Pulmonary artery endothelial cell (primary cell): ENCODE measurements around the gene FIBP. TPM values are rescaled to one million over a fixed set of nuclear protein-coding genes. Genes with fewer than 3 reads are reported as not detected.
A peak's percentile ranks its signal among the peaks of the same experiment; 100 is the strongest.
"Not testable (repeated sequence)": the region's sequence is repeated elsewhere in the genome, so short reads cannot be mapped to it uniquely, and the experiment has no call there.

ENCODE experiments used
- DNase-seq: peaks from one replicate; pipeline ENCODE4 v3.0.0-alpha.2; 2011; ENCODE audit warnings: low read depth, low spot score
- total RNA-seq: library from RNA; depleted of rRNA; stranded (reverse); fragments of >200 nt; gene quantifications from 2 replicates; pipeline ENCODE4 v1.2.3, GENCODE V29; 2014

Gene FIBP
- total RNA-seq, 1 donor from 2014 or later, result 229 TPM

DNA sequence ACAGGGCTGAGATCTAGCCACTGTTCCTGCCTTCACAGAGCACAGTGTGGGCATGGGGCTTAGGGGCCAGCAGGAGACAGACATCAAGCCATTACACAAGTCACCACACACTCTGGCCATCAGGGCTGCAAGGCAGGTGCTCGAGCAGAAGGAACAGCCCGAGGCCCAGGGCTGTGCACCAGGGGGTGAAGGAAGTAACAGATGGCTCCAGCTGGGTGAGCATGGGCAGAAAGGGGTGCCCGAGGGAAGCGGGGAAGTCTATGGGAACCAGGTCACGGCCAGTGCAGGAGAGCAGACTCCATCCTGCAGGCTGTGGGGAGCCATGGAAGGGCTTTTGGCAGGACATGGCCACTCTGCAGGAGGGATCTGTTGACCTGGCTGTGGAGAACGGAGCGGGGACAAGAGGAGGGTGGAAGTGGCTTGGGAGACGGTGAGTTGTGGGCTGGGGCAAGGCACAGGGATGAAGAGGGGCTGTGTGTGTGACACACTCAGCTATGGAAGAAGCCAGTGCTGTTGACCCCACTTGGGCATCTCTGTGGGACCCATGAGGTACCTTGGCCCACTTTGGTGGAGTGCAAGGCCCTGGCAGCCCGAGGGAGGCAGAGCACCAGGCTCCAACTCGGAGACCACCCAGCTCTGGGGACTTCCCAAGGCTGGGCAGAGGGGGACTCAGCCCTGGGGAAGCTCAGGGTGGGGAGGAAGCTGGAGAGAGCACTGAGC is 27.0 kb upstream of the FIBP start:
- no peak for DNase-seq

DNA sequence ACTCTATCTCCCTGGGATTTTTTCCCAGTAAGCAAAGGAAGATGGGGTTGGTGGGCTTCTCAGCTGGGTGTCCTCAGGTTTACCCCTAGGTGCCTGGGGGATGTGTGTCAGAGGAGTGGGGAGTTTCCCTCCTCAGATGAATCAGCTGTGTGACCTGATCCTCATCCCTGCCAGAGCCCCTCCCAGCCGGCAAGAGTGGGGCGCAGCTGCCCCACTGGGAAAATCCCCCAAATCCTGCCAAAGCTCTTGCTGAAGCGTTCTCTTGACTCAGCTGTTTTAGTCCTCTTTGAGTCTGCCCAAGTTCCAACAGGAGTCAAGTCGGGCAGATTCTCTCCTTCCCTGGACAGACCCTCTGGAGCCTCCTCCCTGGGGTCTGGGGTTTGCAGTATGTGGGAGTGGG is 24.6 kb upstream of the FIBP start:
- no peak for DNase-seq

DNA sequence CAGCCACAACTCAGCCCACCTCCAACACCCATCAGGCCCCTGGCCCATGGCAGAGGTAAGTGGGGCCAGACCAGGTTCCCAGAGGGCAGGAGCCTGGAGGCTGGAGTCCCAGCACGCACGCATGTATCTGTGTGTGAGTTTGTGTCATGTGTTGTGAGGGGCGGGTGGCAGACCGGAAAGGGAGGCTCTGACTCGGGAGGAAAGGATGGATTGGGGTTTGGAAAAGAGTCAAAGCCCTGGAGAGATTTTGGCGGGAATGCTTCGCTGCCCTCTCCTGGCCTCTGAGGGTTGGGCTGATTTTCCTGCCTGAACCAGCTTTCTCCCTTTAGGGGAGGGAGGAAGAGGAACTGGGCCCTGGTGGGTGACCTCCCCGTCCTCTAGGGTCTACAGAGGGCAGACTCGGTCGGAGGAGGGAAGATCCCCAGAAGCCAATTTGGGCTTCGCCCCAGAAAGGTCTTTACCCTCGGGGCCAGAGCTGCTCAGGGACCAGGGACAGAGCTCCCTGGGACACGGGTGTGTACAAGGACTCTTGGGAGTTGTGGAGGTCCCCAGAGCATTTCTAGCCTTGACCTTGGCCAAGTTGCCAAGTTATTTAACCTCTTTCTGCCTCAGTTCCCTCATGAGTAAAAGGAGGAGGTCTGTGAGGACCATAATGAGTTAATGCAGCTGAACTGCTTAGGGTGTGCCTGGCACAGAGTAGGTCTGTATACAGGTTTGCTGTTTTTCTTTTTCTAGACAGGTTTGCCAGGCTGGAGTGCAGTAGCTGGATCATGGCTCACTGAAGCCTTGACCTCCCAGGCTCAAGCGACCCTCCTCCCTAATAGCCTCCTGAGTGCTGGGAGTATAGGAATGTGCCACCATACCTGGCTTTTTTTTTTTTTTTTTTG is 23.7 kb upstream of the FIBP start:
- no peak for DNase-seq

DNA sequence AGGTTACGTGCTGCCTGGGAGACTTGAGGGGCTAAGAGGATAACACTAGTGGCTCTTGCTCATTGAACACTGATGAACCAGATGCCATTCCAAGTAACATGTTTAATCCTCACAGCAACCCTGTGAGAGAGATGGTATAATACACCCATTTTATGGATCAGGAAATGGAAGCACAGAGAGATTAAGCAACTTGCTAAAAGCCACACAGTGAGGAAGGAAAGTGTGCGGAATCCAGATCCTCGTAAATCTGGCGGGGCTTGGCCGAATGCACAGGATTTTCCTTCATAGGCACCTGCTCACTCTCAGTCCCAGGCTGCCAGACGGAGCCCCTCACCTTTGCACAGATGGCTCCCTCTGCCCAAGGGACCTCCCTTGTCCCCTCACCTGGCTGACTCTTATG is 19.6 kb upstream of the FIBP start:
- no peak for DNase-seq

DNA sequence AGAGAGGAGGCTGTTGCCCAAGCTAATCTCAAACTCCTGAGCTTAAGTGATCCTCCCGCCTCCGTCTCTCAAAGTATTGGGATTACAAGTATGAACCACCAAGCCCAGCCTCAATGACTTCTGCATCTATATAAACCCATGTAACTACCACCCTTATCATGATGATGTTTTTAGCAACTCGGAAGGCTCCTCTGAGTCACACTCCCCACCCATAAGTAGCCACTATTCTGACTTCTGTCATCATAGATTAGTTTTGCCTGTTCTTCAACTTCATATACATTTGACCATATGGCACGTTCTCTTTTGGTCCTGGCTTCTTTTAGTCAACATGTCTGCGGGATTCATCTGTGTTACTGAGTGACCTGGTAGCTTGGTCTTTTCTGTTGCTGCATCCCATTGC is 18.3 kb upstream of the FIBP start:
- no peak for DNase-seq

DNA sequence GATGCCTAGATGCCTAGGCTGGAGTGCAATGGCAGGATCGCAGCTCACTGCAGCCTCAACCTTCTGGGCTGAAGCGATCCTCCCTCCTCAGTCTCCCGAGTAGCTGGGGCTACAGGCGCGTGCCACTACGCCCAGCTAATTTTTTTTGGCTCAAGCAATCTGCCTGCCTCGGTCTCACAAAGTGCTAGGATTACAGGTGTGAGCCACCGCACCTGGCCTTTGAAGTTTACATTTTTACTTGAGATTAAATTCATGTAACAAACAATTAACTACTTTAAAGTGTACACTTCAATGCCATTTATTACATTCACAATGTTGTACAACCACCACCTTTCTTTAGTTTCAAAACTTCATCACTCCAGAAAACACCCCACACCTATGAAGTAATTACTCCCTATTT is 15.4 kb upstream of the FIBP start:
- DNase-seq, result no peak

DNA sequence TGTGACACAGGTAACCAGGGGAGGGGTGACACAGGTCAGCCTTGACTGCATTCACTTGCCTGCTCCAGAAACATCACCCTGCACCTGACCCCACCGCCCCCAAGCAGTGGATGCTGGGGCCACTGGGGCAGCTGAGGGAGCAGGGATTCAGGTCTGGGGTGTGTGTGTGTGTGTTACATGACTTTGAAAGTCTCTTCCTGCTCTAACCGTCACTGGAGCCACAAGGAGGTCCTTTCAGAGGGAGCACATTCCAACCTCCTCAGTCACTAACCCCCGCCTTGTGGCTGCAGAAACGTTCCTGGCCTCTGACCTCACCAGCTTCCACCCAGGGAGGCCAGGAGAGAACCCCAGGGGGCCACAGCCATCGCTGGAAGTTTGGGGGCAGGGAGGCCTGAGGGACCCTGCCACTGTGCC is 14.8 kb upstream of the FIBP start:
- DNase-seq, result no peak

DNA sequence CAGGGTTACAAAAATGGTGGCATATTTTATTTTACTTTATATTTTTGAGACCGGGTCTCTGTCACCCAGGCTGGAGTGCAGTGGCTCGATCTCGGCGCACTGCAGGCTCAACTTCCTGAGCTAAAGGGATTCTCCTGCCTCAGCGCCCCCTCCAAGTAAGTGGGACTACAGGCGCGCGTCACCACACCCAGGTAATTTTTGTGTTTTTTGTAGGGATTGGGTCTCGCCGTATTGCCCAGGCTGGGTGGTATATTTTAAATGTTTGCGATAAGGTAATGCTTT is 12.6 kb upstream of the FIBP start:
- no peak for DNase-seq

DNA sequence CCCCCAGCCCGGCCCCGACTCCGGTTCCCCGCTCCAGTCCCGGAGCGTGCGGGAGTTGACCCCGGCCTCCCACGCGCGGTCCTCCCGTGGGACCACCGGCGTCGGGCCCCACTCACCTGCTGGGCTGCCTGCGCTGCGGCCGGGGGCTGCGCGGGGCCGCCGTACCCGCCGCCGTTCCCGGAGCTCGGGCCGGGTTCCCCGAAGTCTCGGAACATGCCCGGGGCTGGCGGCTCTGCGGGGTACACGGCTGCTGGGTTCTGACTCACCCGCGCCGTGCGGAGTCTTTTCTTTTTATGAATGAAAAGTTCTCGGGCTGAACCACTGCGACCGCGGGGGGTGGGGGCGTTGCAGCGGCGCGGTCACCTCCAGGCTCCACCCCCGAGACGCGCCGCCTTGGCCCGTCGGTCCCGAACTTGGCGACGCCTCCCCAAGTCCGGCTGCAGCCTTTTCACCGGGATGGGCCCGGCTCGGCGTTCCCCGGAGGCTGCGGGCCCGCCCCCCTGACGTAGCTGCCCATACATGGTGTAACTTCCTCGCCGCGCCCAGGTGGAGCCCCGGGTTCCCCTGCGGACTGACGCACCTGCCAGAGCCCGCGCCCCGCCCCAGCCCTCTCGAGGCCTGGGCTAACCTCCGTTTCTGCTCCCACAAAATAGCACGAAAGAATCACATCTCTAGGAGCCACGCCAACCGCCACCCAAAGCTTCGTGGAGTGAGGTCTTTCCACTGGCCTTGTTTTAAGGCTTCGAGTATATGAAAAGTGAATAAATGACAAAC is 12.0 kb upstream of the FIBP start, which contains the start of gene FOSL1:
Gene FOSL1 (minus strand): TSS at position 264 of the 774 bp plus-strand sequence. CDS start 49 bp downstream, at position 215.
- DNase-seq, result peak; percentile 84

DNA sequence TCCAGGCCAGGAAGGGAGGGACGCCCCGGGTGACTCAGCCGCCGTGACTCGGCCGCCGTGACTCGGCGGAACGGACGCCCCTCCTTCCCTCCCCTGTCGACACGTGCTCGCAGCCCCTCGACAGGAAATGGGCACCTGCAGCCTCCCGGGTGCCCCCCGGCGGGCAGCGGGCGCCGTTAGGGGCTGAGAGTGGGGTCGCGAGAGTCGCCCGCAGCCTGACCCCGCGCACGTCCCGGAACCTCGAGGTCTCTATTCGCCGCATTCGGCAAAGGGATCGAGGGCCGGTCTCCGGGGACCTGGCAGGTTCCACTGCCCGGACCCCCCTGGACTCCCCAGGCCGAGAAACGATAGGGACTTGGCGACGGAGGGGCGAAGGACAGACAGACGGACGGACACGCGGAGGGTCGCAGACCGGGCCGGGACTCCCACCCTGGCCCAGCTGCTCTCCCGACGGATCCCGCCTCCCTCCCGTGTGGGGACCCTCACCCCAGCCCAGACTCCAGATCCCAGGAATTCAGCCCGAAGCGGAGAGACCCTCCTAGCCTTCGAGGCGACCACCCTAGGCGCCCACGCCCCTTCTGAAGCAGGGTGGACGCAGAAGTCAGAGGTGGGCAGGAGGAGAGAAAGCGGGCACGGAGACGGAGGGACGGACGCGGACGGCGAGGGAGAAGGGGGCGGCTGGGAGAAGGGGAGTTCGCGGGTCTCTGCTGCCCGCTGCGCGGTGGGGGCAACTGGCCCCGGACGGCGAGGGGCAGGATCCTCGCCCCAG is 11.3 kb upstream of the FIBP start:
- no peak for DNase-seq

DNA sequence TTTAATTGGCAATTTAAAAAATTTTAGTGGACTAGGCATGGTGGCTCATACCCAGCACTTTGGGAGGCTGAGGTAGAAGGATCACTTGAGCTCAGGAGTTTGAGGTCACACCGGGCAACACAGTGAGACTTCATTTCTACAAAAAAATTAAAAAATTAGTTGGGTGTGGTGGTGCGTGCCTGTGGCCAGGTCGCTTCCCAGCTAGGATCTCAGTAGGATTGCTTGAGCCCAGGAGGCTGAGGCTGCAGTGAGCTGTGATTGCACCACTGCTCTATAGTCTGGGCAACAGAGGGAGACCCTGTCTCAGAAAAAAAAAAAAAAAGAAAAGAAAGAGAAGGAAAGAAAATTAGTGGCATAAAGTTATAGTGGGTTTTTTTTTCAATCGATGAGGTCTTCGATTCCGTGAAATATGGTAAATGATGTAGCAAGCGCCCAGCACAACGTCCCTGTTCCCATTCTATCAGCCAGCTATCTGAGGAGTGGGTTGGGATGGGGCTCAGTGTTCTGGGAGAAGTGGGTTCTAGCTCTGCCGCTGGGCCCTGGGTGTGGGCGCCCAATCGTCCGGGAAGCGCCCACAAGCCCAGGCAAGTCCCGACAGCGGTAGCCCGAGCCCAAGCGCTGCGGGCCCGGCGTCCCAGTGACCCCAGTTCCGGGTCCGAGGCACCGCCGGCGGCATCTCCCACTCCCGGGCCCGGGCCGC is 10.5 kb upstream of the FIBP start:
- DNase-seq, result no peak

DNA sequence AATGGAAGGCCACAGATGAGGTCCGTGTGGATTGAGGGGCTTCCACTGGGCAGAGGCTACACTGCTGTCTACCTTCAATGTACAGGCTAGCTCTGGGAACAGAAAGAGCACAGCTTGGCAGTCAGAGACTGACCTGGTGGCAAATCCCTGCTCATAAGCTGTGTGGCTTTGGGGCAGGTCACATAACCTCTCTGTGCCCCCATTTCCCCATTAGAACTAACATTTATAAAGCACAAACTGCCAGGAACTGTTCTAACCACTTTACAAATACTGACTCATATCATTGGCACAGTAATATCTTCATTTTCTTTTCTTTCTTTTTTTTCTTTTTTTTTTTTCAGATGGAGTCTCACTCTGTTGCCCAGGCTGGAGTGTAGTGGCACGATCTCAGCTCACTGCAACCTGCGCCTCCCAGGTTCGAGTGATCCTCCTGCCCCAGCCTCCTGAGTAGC is 8.8 kb upstream of the FIBP start:
- no peak for DNase-seq

DNA sequence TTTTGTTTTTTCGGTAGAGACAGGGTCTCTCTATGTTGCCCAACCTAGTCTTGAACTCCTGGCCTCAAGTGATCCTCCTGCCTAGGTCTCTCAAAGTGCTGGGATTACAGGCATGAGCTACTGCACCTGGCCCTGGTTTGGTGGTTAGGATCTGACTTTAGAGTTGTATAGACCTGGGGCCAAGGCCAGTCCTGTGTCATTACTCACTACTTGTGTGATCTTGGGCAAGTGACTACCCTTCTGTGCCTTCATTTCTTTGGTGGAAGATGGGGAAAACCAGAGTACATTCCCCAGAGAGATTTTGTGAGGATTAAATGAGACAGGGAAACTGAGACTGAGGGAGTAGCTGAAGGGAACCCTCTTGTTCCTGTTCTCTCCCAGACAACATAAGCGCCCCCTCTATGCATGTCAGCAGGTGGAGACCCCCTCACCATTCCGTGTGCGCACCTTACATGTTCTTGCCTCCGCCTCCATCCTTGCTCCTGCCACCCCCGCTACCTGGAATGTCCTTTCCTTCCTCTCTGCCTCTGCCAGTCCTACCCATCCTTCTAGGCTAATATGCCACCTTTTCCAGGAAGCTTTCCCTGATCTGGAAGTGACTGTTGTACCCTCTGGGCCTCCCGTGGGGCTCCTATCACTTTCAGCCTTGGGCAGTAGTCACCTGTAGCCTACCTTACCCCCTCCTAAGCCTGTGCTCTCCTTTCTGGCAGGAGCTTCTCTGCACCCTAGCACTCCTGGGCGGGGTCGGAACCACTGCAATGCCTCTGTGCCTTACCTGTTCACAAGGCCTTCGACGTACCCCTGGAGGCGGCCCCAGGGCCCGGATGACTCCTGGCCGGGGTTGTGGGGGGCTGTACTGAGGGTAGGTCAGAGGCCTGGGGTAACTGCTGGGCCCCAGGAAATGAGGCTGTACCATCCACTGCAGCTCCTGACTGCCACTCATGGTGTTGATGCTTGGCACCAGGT is 8.0 kb upstream of the FIBP start:
- no peak for DNase-seq

DNA sequence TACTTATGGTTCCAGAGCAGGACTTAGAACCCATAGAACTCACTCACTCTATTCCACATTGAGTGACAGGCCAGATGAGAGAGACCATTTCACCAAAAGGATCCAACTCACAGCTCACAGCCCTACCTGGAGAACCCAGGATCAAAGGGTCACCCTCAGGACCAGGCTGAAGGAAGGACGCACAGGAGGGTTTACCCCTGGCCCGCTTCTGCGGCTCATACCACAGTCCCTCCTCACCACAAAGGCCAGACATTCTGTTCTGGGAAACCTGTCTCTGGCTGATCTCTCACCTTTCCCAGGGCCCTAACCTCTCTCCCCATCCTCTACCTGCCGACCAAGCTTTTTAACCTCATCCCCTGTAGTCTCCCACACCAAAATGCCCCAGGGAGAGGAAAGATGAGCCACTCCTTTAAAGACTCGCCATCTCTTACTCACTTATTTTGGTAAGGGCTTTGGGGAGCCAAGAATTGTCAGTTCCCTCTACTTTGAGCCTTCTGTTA is 7.3 kb upstream of the FIBP start:
- no peak for DNase-seq

DNA sequence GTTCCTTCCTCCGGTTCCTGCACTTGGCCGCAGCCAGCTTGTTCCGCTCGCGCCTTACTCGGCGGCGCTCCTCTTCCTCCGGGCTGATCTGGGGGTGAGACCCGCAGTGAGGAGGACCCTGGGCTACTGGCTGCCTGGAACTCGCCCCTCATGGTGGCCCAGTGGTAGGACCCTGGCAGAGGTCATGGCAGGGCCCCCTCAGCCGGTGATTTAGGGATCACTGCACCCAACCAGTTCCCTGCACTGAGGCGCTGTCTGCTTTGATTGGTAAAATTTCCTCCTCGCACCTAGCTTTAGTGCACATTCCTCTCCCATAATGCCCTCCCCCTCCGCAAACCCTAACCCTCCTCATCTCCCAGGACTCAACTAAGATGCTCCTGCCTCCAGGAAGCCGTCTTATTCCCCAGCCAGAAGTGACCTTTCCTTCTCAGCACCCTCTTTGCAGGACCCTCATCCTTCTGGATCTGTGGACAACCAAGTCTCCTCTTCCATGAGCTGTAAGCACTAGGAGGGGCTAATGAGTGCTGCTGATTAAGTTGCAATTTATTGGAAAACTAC is 5.8 kb upstream of the FIBP start:
- DNase-seq, result no peak

DNA sequence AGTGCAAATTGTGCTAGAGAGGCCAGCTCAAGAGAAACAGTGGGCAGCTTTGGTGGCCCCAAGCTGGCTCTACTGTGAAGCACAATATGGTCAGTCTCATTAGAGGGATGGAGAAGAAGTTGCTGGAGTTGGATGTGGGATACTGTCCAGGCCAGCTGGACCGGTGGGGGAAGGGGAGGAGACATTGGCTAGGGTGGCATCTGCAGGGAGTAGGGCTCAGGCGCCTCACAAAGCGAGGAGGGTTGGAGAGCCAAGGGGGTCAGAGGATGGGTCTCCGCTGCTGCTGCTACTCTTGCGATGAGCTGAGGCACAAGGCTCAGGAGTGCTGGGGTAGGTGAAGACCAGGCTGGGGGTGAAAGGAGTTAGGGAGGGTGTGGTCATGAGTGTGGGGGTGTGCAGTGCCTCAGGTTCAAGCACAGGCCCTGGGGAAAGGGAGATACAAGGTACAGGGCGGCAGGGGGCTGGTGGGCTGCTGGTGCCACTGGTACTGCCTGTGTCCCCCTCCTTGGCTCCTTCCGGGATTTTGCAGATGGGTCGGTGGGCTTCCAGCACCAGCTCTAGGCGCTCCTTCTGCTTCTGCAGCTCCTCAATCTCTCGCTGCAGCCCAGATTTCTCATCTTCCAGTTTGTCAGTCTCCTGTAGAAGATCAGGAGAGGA is 4.5 kb upstream of the FIBP start:
- DNase-seq, result no peak

DNA sequence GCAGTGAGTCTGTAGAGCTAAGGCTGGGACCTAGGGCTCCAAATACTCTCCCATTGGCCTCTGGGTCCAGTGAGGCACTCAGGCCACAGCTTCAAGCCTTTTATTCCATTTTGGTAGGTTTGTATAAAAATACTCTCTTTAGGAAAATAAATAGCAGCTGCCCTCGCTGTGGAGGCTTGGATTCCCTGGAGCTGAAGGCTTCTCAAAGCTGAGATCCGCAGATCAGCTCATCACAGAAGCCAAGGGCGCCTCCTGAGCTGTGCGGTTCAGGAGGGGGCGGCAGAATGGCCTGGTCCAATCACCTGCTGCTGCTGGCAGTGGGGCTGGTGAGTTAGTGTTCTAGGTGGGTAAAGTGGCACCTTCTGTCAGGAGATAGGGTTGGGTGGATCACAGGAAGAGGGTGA is 3.9 kb upstream of the FIBP start:
- not testable (repeated sequence) for DNase-seq
